ENCODE data around the gene SLC29A4.

DNA sequence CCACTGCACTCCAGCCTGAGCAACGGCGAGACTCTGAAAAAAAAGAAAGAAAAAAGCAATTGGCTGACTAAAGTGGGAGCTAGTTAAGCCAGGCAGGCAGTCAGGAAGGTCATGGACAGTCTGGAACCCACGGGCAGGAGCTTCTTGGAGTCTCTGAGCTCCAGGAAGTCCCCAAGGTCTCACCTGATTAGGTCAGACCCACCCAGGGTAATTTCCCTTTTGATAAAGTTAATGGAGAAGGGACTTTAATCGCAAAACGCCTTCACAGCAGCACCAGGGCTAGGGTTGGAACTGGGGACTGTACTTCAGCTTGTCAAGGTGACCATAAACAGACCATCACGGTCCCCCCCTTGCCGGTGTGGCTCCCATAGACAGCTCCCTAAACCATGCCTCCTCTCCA lies 6.6 kb downstream of the SLC29A4 start:
- TF ChIP-seq, protein P1, sequence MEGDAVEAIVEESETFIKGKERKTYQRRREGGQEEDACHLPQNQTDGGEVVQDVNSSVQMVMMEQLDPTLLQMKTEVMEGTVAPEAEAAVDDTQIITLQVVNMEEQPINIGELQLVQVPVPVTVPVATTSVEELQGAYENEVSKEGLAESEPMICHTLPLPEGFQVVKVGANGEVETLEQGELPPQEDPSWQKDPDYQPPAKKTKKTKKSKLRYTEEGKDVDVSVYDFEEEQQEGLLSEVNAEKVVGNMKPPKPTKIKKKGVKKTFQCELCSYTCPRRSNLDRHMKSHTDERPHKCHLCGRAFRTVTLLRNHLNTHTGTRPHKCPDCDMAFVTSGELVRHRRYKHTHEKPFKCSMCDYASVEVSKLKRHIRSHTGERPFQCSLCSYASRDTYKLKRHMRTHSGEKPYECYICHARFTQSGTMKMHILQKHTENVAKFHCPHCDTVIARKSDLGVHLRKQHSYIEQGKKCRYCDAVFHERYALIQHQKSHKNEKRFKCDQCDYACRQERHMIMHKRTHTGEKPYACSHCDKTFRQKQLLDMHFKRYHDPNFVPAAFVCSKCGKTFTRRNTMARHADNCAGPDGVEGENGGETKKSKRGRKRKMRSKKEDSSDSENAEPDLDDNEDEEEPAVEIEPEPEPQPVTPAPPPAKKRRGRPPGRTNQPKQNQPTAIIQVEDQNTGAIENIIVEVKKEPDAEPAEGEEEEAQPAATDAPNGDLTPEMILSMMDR (optimal IDR thresholded peaks at IDR 0.05 in 1 of 3, IDR thresholded peaks at IDR 0.05 in 1 of 3, conservative IDR thresholded peaks at IDR 0.05 in 1 of 3; ENCODE audit: extremely low read depth in 1 of 3, insufficient read depth in 2 of 3, low read length in 3 of 3) = no peak
- TF ChIP-seq EZH2 (IDR thresholded peaks at IDR 0.05; ENCODE audit: low read length) = no peak

Data from keratinocyte (primary cell).